H1 (cell line): ENCODE data around the gene ZNF429. TPM values are rescaled to one million over a fixed set of nuclear protein-coding genes. Genes with fewer than 3 reads are reported as not detected.

Experiments used
- ATF3 ChIP-seq: IDR thresholded peaks from 2 replicates; pipeline ENCODE4 v1.6.1; 2011; ENCODE audit warnings: low read depth, mild to moderate bottlenecking, low read length; ENCODE audit not compliant: insufficient read depth
- BACH1 ChIP-seq: IDR thresholded peaks from 2 replicates; pipeline ENCODE4 v1.6.1; 2012; ENCODE audit warnings: low read length, improper control_type of control experiment
- GTF2F1 ChIP-seq: IDR thresholded peaks from 2 replicates; pipeline ENCODE4 v1.6.1; 2012; ENCODE audit warnings: low read depth, low read length, improper control_type of control experiment, borderline replicate concordance
- RNF2 ChIP-seq: fragments of 200-900, 300-1000 bp; sonication (generic); IDR thresholded peaks from 2 replicates; pipeline ENCODE4 v1.7.1; 2016; ENCODE audit warnings: borderline replicate concordance, low read depth, mild to moderate bottlenecking, antibody characterized with exemption, low read length; ENCODE audit not compliant: poor library complexity, severe bottlenecking; ENCODE audit errors: missing control alignments
- polyA plus RNA-seq, 7 experiments: library from polyadenylated mRNA; depleted of rRNA in 3 of 7; stranded (reverse) in 5 of 7; unstranded in 2 of 7; fragments of >200 nt in 5 of 7; fragments of 200-250 nt in 2 of 7; gene quantifications; 1 replicate in 5 of 7; 2 replicates in 1 of 7; 4 replicates in 1 of 7; pipeline versions ENCODE4 v1.2.1 to v1.2.3, GENCODE V29; 2011 to 2013; ENCODE audit warnings: missing spikeins in 2 of 7, mixed read lengths in 2 of 7
- total RNA-seq: library from RNA; stranded (reverse); fragmentation: NEBNext Ultra II Directional; extraction: Animal tissue kit (Norgen Biotek cat#: 25700); gene quantifications from 2 replicates; pipeline ENCODE4 v1.2.1, GENCODE V29; 2021
- TF ChIP-seq, protein P1 (sequence below): IDR thresholded peaks from 2 replicates; pipeline ENCODE4 v1.6.1; 2012; ENCODE audit warnings: low read length, inconsistent platforms

Gene ZNF429
- total and polyA plus RNA-seq, 2 of the 8 experiments (the other 6 are each of a cell fraction or from before 2014, with no cell fraction given): 10.9 to 15.0 TPM

- TF ChIP-seq, protein P1, sequence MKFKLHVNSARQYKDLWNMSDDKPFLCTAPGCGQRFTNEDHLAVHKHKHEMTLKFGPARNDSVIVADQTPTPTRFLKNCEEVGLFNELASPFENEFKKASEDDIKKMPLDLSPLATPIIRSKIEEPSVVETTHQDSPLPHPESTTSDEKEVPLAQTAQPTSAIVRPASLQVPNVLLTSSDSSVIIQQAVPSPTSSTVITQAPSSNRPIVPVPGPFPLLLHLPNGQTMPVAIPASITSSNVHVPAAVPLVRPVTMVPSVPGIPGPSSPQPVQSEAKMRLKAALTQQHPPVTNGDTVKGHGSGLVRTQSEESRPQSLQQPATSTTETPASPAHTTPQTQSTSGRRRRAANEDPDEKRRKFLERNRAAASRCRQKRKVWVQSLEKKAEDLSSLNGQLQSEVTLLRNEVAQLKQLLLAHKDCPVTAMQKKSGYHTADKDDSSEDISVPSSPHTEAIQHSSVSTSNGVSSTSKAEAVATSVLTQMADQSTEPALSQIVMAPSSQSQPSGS: no peak
- TF ChIP-seq BACH1 (no peak), RNF2 (no peak), GTF2F1 (no peak), ATF3 (no peak)
These were observed 71.1 kb downstream of the ZNF429 start (continued) for GRCh38 chr19:21576481-21576880.
